CD14-positive monocyte (primary cell): Measurements from ENCODE around the gene SCGB3A1. TPM values are rescaled to one million over a fixed set of nuclear protein-coding genes. Genes with fewer than 3 reads are reported as not detected.
A peak's percentile ranks its signal among the peaks of the same experiment; 100 is the strongest.

Experiments
- DNase-seq, 3 donors: peaks; one replicate each; pipeline ENCODE4 v3.0.0-alpha.2; 2011 to 2022
- H2AFZ ChIP-seq: 2 replicates; pipeline ENCODE4 v1.6.0; 2012; ENCODE audit warnings: mild to moderate bottlenecking, low read depth, low read length, inconsistent platforms; ENCODE audit not compliant: insufficient read depth, poor library complexity, severe bottlenecking
- H3K27ac ChIP-seq, 2 donors: 1 replicate in 1 of 2; 2 replicates in 1 of 2; pipeline ENCODE4 v1.5.1; 2012 to 2013; ENCODE audit warnings: low read length in 2 of 2, control low read depth in 1 of 2, inconsistent platforms in 1 of 2, low read depth in 1 of 2, mild to moderate bottlenecking in 1 of 2
- H3K27me3 ChIP-seq, 2 donors: one replicate each; pipeline versions ENCODE4 v1.6.0 to v1.6.1; 2011 to 2013; ENCODE audit warnings: low read length in 2 of 2; ENCODE audit not compliant: control insufficient read depth in 2 of 2, insufficient read depth in 2 of 2
- H3K36me3 ChIP-seq, 2 donors: replicated peaks in 1 of 2; 1 replicate in 1 of 2; 2 replicates in 1 of 2; pipeline versions ENCODE4 v1.5.1 to v1.6.1; 2012 to 2013; ENCODE audit warnings: low read length in 2 of 2, control low read depth in 1 of 2, inconsistent platforms in 1 of 2, mild to moderate bottlenecking in 1 of 2; ENCODE audit not compliant: insufficient read depth in 2 of 2, control insufficient read depth in 1 of 2
- H3K4me1 ChIP-seq, 2 donors: 1 replicate in 1 of 2; 2 replicates in 1 of 2; pipeline versions ENCODE4 v1.5.1 to v1.6.1; 2012 to 2013; ENCODE audit warnings: low read length in 2 of 2, control low read depth in 1 of 2, inconsistent platforms in 1 of 2, mild to moderate bottlenecking in 1 of 2, moderate library complexity in 1 of 2; ENCODE audit not compliant: insufficient read depth in 2 of 2, control insufficient read depth in 1 of 2
- H3K4me2 ChIP-seq: replicated peaks from 2 replicates; pipeline ENCODE3; 2012; ENCODE audit warnings: low read length, moderate library complexity, mild to moderate bottlenecking; ENCODE audit not compliant: poor library complexity, severe bottlenecking; ENCODE audit errors: extremely low read depth
- H3K4me3 ChIP-seq, 3 experiments: fragments of 200-600 bp in 1 of 3; sonication (generic) in 1 of 3; replicated peaks in 1 of 3; 1 replicate in 2 of 3; 2 replicates in 1 of 3; pipeline ENCODE4 v1.5.1; 2011 to 2013; ENCODE audit warnings: low read length in 3 of 3, mild to moderate bottlenecking in 3 of 3, control low read depth in 2 of 3, low read depth in 2 of 3, inconsistent platforms in 1 of 3, moderate library complexity in 1 of 3
- H3K79me2 ChIP-seq: 2 replicates; pipeline ENCODE4 v1.6.0; 2012; ENCODE audit warnings: mild to moderate bottlenecking, control low read depth, inconsistent platforms, low read length, moderate library complexity; ENCODE audit not compliant: insufficient read depth
- H3K9ac ChIP-seq: 2 replicates; pipeline ENCODE4 v1.6.0; 2017; ENCODE audit warnings: low read length, mild to moderate bottlenecking; ENCODE audit not compliant: insufficient read depth, poor library complexity, severe bottlenecking
- H3K9me3 ChIP-seq, 2 donors: replicated peaks in 1 of 2; 1 replicate in 1 of 2; 2 replicates in 1 of 2; pipeline versions ENCODE4 v1.5.1 to v1.6.1; 2012 to 2013; ENCODE audit warnings: low read length in 2 of 2, control low read depth in 1 of 2; ENCODE audit not compliant: control insufficient read depth in 1 of 2, insufficient read depth in 1 of 2
- H4K20me1 ChIP-seq: 2 replicates; pipeline ENCODE4 v1.6.0; 2012; ENCODE audit warnings: mild to moderate bottlenecking, low read length, control low read depth, moderate library complexity; ENCODE audit not compliant: insufficient read depth
- H3K27ac Mint-ChIP-seq, 7 donors: one replicate each; pipeline ENCODE4 v1.8.0; 2020; ENCODE audit warnings: mild to moderate bottlenecking in 7 of 7, mixed read lengths in 7 of 7, moderate library complexity in 6 of 7, inconsistent platforms in 2 of 7
- H3K27me3 Mint-ChIP-seq, 3 donors: one replicate each; pipeline ENCODE4 v1.8.0; 2021 to 2022; ENCODE audit warnings: low read depth in 3 of 3, mild to moderate bottlenecking in 3 of 3, mixed read lengths in 3 of 3, moderate library complexity in 3 of 3, inconsistent platforms in 1 of 3
- H3K36me3 Mint-ChIP-seq, 2 donors: one replicate each; pipeline ENCODE4 v1.8.0; 2020; ENCODE audit warnings: mixed read lengths in 2 of 2, inconsistent platforms in 1 of 2, mild to moderate bottlenecking in 1 of 2
- H3K4me1 Mint-ChIP-seq: one replicate; pipeline ENCODE4 v1.8.0; 2020; ENCODE audit warnings: mild to moderate bottlenecking, mixed read lengths
- H3K4me3 Mint-ChIP-seq, 2 donors: one replicate each; pipeline ENCODE4 v1.8.0; 2020; ENCODE audit warnings: mild to moderate bottlenecking in 2 of 2, mixed read lengths in 2 of 2, moderate library complexity in 1 of 2
- H3K9me3 Mint-ChIP-seq, 7 donors: one replicate each; pipeline ENCODE4 v1.8.0; 2020 to 2022; ENCODE audit warnings: mixed read lengths in 7 of 7, mild to moderate bottlenecking in 6 of 7, moderate library complexity in 6 of 7, inconsistent platforms in 2 of 7
- CTCF ChIP-seq: fragments of 200-600 bp; IDR thresholded peaks from one replicate; pipeline ENCODE4 v1.8.0; 2022; ENCODE audit warnings: antibody characterized with exemption, mild to moderate bottlenecking
- WGBS: methylation state at CpG from one replicate; pipeline ENCODE4 v1.1.5; 2013; ENCODE audit warnings: missing lambda C conversion rate; ENCODE audit not compliant: insufficient coverage; 5-methylcytosine and 5-hydroxymethylcytosine counted together
- intact Hi-C, 2 donors: fragments of 100-400 bp; cut with micrococcal nuclease; formaldehyde crosslinking; loops; one replicate each; pipeline versions ENCODE4 v1.15.0 to v1.15.1; 2023
- polyA plus RNA-seq, 3 donors: library from polyadenylated mRNA; depleted of rRNA in 1 of 3; unstranded in 2 of 3; stranded (reverse) in 1 of 3; fragments of 300-500 nt in 2 of 3; fragments of >200 nt in 1 of 3; fragmentation: Illumina TruSeq in 2 of 3; gene quantifications; 1 replicate in 2 of 3; 2 replicates in 1 of 3; pipeline ENCODE4 v1.2.3, GENCODE V29; 2012 to 2021

The SCGB3A1 gene
- polyA plus RNA-seq, 3 donors = 0.49 to 0.83 (median 0.59) TPM

DNA sequence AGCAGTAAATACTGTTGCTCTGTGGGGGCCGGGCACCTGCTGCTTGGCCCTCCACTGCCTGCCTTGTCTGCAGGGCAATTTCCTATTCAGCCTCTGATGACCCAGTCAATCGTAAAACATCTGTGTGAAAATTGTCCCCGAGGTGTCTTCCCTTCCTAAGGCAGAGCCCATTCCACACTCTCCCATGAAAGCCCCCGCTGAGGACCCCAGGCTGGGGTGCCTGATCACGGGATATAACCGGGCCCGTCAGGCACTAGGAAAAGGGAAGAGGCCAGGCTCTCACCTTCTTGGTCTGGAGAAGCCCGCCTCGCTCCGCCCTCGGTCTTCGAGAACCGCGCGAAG, 27.2 kb upstream of the SCGB3A1 start:
- TF ChIP-seq CTCF = no peak
- Histone ChIP-seq H3K4me1 (no peaks in the 10 kb centered on the region), H3K27ac (no peak overlapping the region), H2AFZ (no peak overlapping the region), H3K4me2 (peak overlapping the region; percentile 39), H3K9ac (no peak overlapping the region), H3K4me3 (no peak overlapping the region), H3K36me3 (no peaks in the 10 kb centered on the region), H3K9me3 (no peaks in the 10 kb centered on the region), H3K79me2 (no peaks in the 10 kb centered on the region), H4K20me1 (no peaks in the 10 kb centered on the region), H3K27me3 (no peaks in the 10 kb centered on the region)
- no peak for DNase-seq
- H3K4me1 Mint-ChIP-seq = peaks cover 2% of the 10 kb centered on the region
- intact Hi-C loops = no loop called here
- peaks cover 6 to 12% (median 8%) of the 10 kb centered on the region in 3 donors for H3K27me3 Mint-ChIP-seq
- peak overlapping the region in 1 of 2 donors; percentile 43 for H3K4me3 Mint-ChIP-seq
- 62% methylated on average over 14 of the region's 15 CpGs for WGBS
- H3K36me3 Mint-ChIP-seq = no peaks in the 10 kb centered on the region
- H3K9me3 Mint-ChIP-seq = peaks cover 0 to 10% (median 3%) of the 10 kb centered on the region in 7 donors
- H3K27ac Mint-ChIP-seq = no peak overlapping the region

DNA sequence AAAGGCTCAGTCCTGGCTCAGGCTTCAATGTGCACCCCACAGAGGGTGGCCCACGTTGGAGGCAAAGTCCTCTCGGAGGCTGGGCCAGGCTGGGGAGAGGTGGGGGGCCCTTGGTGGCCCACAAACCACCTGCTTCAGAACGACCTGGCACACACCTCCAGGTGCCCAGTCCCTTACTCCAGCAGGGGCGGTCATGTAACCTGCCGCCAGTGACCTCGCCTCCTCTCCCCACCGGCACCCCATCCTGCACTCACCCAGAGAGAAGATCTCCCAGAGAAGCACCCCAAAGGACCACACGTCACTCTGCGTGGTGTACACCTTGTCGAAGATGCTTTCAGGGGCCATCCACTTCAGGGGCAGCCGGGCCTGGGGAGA, 22.5 kb upstream of the SCGB3A1 start:
- Histone ChIP-seq H3K27me3 (no peaks in the 10 kb centered on the region), H3K36me3 (no peaks in the 10 kb centered on the region), H2AFZ (no peak overlapping the region), H3K9me3 (no peaks in the 10 kb centered on the region), H3K4me2 (no peak overlapping the region), H4K20me1 (no peaks in the 10 kb centered on the region), H3K27ac (no peak overlapping the region), H3K4me1 (no peaks in the 10 kb centered on the region), H3K4me3 (no peak overlapping the region), H3K79me2 (no peaks in the 10 kb centered on the region), H3K9ac (no peak overlapping the region)
- intact Hi-C loops = no loop called here
- Mint-ChIP-seq H3K36me3 (no peaks in the 10 kb centered on the region), H3K27ac (peak overlapping the region in 1 of 7 donors; percentile 34), H3K4me3 (no peak overlapping the region), H3K27me3 (peaks cover 4 to 7% (median 6%) of the 10 kb centered on the region in 3 donors), H3K4me1 (peaks cover 2% of the 10 kb centered on the region), H3K9me3 (peaks cover 0 to 1% (median 0%) of the 10 kb centered on the region in 7 donors)
- TF ChIP-seq CTCF = no peak
- WGBS = 93% methylated on average over 9 of the region's 11 CpGs
- DNase-seq = no peak
